Measurements from ENCODE around the gene COL27A1. TPM values are rescaled to one million over a fixed set of nuclear protein-coding genes. Genes with fewer than 3 reads are reported as not detected.

Gene COL27A1
- total RNA-seq, 1 experiment from 2014 or later: 8.2 TPM

- DNase-seq (ENCODE audit: low spot score): no peak
These were observed 13.1 kb downstream of the COL27A1 start for GRCh38 chr9:114168281-114169028.

GRCh38 chr9:114169029-114169951 lies 14.0 kb downstream of the COL27A1 start:
- DNase-seq (ENCODE audit: low spot score): no peak

- DNase-seq (ENCODE audit: low spot score): no peak
These were observed 14.8 kb downstream of the COL27A1 start for GRCh38 chr9:114169952-114170770.

- DNase-seq (ENCODE audit: low spot score): no peak
These were observed 15.6 kb downstream of the COL27A1 start for GRCh38 chr9:114170771-114171461.

- no peak for DNase-seq (ENCODE audit: low spot score)
These were observed 16.2 kb downstream of the COL27A1 start for GRCh38 chr9:114171500-114171899.

- DNase-seq (ENCODE audit: low spot score): no peak
These were observed 17.9 kb downstream of the COL27A1 start for GRCh38 chr9:114172981-114173833.

- DNase-seq (ENCODE audit: low spot score): no peak
These were observed 19.2 kb downstream of the COL27A1 start for GRCh38 chr9:114174557-114174875.

GRCh38 chr9:114174876-114175771 lies 19.8 kb downstream of the COL27A1 start:
- peak; percentile 70 for DNase-seq (ENCODE audit: low spot score)

- peak; percentile 30 for DNase-seq (ENCODE audit: low spot score)
These were observed 21.4 kb downstream of the COL27A1 start for GRCh38 chr9:114176624-114177291.

- DNase-seq (ENCODE audit: low spot score): peak; percentile 85
These were observed 22.2 kb downstream of the COL27A1 start for GRCh38 chr9:114177423-114178064.

- no peak for DNase-seq (ENCODE audit: low spot score)
These were observed 22.7 kb downstream of the COL27A1 start for GRCh38 chr9:114178076-114178475.

GRCh38 chr9:114178756-114179450 lies 23.6 kb downstream of the COL27A1 start:
- peak; percentile 18 for DNase-seq (ENCODE audit: low spot score)

- DNase-seq (ENCODE audit: low spot score): no peak
These were observed 24.2 kb downstream of the COL27A1 start for GRCh38 chr9:114179516-114179915.

- peak; percentile 63 for DNase-seq (ENCODE audit: low spot score)
These were observed 25.6 kb downstream of the COL27A1 start for GRCh38 chr9:114180696-114181606.

- no peak for DNase-seq (ENCODE audit: low spot score)
These were observed 26.5 kb downstream of the COL27A1 start for GRCh38 chr9:114181607-114182409.

GRCh38 chr9:114183006-114183405 lies 27.7 kb downstream of the COL27A1 start:
- DNase-seq (ENCODE audit: low spot score): no peak
